HCT116 (cell line): ENCODE data around the gene ZER1.

ENCODE experiments used
- CTCF ChIP-seq, 3 experiments: fragments of 200-600 bp in 1 of 3; sonication (generic) in 1 of 3; IDR thresholded peaks in 2 of 3; conservative IDR thresholded peaks in 1 of 3; 2 replicates each; pipeline ENCODE4 v1.5.1; 2012 to 2017; ENCODE audit warnings: low read depth in 2 of 3, low read length in 2 of 3, antibody characterized with exemption in 1 of 3, borderline replicate concordance in 1 of 3, control low read depth in 1 of 3, mild to moderate bottlenecking in 1 of 3, mixed read lengths in 1 of 3, mixed run types in 1 of 3, moderate library complexity in 1 of 3; ENCODE audit not compliant: insufficient read depth in 1 of 3
- EGR1 ChIP-seq: IDR thresholded peaks from 2 replicates; pipeline ENCODE4 v1.6.1; 2012; ENCODE audit warnings: low read depth
- EZH2 ChIP-seq: fragments of 200-600 bp; sonication (generic); IDR thresholded peaks from 2 replicates; pipeline ENCODE4 v1.6.1; 2017; ENCODE audit warnings: antibody characterized with exemption, mixed run types
- FOSL1 ChIP-seq: IDR thresholded peaks from 2 replicates; pipeline ENCODE4 v1.6.1; 2012; ENCODE audit warnings: low read depth
- POLR2AphosphoS5 ChIP-seq: IDR thresholded peaks from 2 replicates; pipeline ENCODE4 v1.6.1; 2011; ENCODE audit warnings: mild to moderate bottlenecking, low read depth, low read length, moderate library complexity
- REST ChIP-seq: IDR thresholded peaks from 2 replicates; pipeline ENCODE4 v1.6.1; 2012; ENCODE audit warnings: low read depth

- TF ChIP-seq EZH2 (no peak), CTCF (IDR thresholded peaks at IDR 0.05 in 2 of 3, conservative IDR thresholded peaks at IDR 0.05 in 1 of 3; ENCODE audit: borderline replicate concordance in 1 of 3, insufficient read depth in 1 of 3, low read depth in 2 of 3, low read length in 2 of 3) (no peak), EGR1 (no peak), FOSL1 (no peak), POLR2AphosphoS5 (no peak; the same call in 1 of the 2 replicates), REST (no peak)
These were observed 49.1 kb downstream of the ZER1 start for GRCh38 chr9:128722380-128723351.
